ENCODE data around the gene KRT81.

The KRT81 gene
- total RNA-seq = 0 to 0.35 (median 0) reads per million in 3 donors

- H3K27ac ChIP-seq (ENCODE audit: insufficient read depth, low read length, poor library complexity, severe bottlenecking) = no peak within 1 kb of the TSS
- peaks cover 3% of the 10 kb centered on the region for H3K27me3 ChIP-seq (replicated peaks; ENCODE audit: control insufficient read depth, insufficient read depth, low read length, poor library complexity, severe bottlenecking)
- no peak for DNase-seq
- H3K36me3 ChIP-seq (ENCODE audit: control insufficient read depth, insufficient read depth, low read length) = no peaks in the 10 kb centered on the region
- no peaks in the 10 kb centered on the region for H3K9me3 ChIP-seq (ENCODE audit: control insufficient read depth, low read length)
- H3K4me1 ChIP-seq (ENCODE audit: control insufficient read depth, insufficient read depth, low read length, poor library complexity, severe bottlenecking) = no peaks in the 10 kb centered on the region
- no peak within 1 kb of the TSS for H3K4me3 ChIP-seq (ENCODE audit: insufficient read depth, low read depth, low read length, poor library complexity, severe bottlenecking)
Observed at GRCh38 chr12:52291267-52291935, at the start of gene KRT81. KRT81 (minus strand) TSS chr12:52291534; CDS start chr12:52291465, 69 bp downstream.

- H3K4me3 ChIP-seq (ENCODE audit: insufficient read depth, low read depth, low read length, poor library complexity, severe bottlenecking) = no peak overlapping the region
- no peak overlapping the region for H3K27ac ChIP-seq (ENCODE audit: insufficient read depth, low read length, poor library complexity, severe bottlenecking)
- no peaks in the 10 kb centered on the region for H3K36me3 ChIP-seq (ENCODE audit: control insufficient read depth, insufficient read depth, low read length)
- no peak for DNase-seq
- no peaks in the 10 kb centered on the region for H3K27me3 ChIP-seq (replicated peaks; ENCODE audit: control insufficient read depth, insufficient read depth, low read length, poor library complexity, severe bottlenecking)
- no peaks in the 10 kb centered on the region for H3K4me1 ChIP-seq (ENCODE audit: control insufficient read depth, insufficient read depth, low read length, poor library complexity, severe bottlenecking)
- no peaks in the 10 kb centered on the region for H3K9me3 ChIP-seq (ENCODE audit: control insufficient read depth, low read length)
Observed at GRCh38 chr12:52338241-52338960, 47.1 kb upstream of the KRT81 start.

GRCh38 chr12:52337054-52337453, 45.7 kb upstream of the KRT81 start:
- no peaks in the 10 kb centered on the region for H3K4me1 ChIP-seq (ENCODE audit: control insufficient read depth, insufficient read depth, low read length, poor library complexity, severe bottlenecking)
- H3K36me3 ChIP-seq (ENCODE audit: control insufficient read depth, insufficient read depth, low read length) = no peaks in the 10 kb centered on the region
- H3K27me3 ChIP-seq (replicated peaks; ENCODE audit: control insufficient read depth, insufficient read depth, low read length, poor library complexity, severe bottlenecking) = no peaks in the 10 kb centered on the region
- DNase-seq = no peak
- no peak overlapping the region for H3K4me3 ChIP-seq (ENCODE audit: insufficient read depth, low read depth, low read length, poor library complexity, severe bottlenecking)
- H3K9me3 ChIP-seq (ENCODE audit: control insufficient read depth, low read length) = no peaks in the 10 kb centered on the region
- H3K27ac ChIP-seq (ENCODE audit: insufficient read depth, low read length, poor library complexity, severe bottlenecking) = no peak overlapping the region

- no peaks in the 10 kb centered on the region for H3K27me3 ChIP-seq (replicated peaks; ENCODE audit: control insufficient read depth, insufficient read depth, low read length, poor library complexity, severe bottlenecking)
- no peaks in the 10 kb centered on the region for H3K4me1 ChIP-seq (ENCODE audit: control insufficient read depth, insufficient read depth, low read length, poor library complexity, severe bottlenecking)
- H3K27ac ChIP-seq (ENCODE audit: insufficient read depth, low read length, poor library complexity, severe bottlenecking) = no peak overlapping the region
- no peak for DNase-seq
- H3K9me3 ChIP-seq (ENCODE audit: control insufficient read depth, low read length) = no peaks in the 10 kb centered on the region
- no peak overlapping the region for H3K4me3 ChIP-seq (ENCODE audit: insufficient read depth, low read depth, low read length, poor library complexity, severe bottlenecking)
- no peaks in the 10 kb centered on the region for H3K36me3 ChIP-seq (ENCODE audit: control insufficient read depth, insufficient read depth, low read length)
Observed at GRCh38 chr12:52336641-52337040, 45.3 kb upstream of the KRT81 start.

DNA sequence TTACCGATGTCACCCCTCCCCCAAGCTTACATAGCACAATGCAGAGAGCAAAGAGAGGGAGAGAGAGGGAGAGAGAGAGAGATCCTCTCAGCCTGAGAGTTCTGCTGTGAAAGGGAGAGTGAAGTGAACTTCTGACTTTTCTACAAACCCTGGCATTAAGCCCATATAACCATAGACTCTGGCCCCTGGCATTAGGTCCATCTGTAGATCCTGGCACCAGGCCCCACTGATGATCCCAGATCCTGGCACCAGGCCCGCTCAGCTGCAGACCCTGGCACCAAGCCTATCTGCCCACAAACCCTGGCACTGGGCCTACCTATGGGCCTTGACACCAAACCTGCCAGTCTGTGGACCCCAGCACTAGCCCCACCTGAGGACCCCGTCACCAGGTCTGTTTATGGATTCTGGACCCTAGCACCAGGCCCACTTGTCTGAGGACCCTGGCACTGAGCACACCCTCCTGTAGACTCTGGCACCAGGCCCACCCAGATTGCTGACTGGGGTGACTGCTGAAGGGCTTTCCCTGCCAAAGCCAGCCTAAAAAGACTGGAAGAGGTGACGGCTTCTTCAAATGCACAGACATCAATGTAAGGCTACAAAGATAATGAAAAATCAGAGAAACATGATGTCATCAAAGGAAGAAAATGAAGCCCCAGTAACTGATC, 44.4 kb upstream of the KRT81 start:
- no peaks in the 10 kb centered on the region for H3K9me3 ChIP-seq (ENCODE audit: control insufficient read depth, low read length)
- H3K4me3 ChIP-seq (ENCODE audit: insufficient read depth, low read depth, low read length, poor library complexity, severe bottlenecking) = no peak overlapping the region
- no peaks in the 10 kb centered on the region for H3K4me1 ChIP-seq (ENCODE audit: control insufficient read depth, insufficient read depth, low read length, poor library complexity, severe bottlenecking)
- no peak for DNase-seq
- H3K27me3 ChIP-seq (replicated peaks; ENCODE audit: control insufficient read depth, insufficient read depth, low read length, poor library complexity, severe bottlenecking) = no peaks in the 10 kb centered on the region
- no peak overlapping the region for H3K27ac ChIP-seq (ENCODE audit: insufficient read depth, low read length, poor library complexity, severe bottlenecking)
- H3K36me3 ChIP-seq (ENCODE audit: control insufficient read depth, insufficient read depth, low read length) = no peaks in the 10 kb centered on the region

DNA sequence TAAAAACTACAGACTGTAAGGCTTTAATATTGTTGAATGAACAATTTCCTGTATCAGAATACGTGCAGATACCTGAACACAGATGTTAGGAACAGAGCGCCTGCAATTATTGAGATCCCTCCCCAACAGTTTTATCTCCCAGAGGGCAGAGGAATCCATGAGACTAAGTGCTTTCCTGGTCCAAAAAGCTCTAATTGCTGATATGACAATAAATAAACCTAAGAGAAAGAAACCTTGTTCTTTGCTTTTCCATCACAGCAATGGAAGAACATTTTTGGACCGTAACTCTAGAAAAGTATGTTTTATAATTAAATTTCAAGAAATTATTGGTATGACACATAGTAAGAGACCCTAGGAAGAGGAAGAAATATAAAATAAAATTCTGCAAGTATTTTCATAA, 42.9 kb upstream of the KRT81 start:
- Histone ChIP-seq H3K9me3 (ENCODE audit: control insufficient read depth, low read length) (no peaks in the 10 kb centered on the region), H3K27ac (ENCODE audit: insufficient read depth, low read length, poor library complexity, severe bottlenecking) (no peak overlapping the region), H3K4me1 (ENCODE audit: control insufficient read depth, insufficient read depth, low read length, poor library complexity, severe bottlenecking) (no peaks in the 10 kb centered on the region), H3K36me3 (ENCODE audit: control insufficient read depth, insufficient read depth, low read length) (no peaks in the 10 kb centered on the region), H3K27me3 (replicated peaks; ENCODE audit: control insufficient read depth, insufficient read depth, low read length, poor library complexity, severe bottlenecking) (no peaks in the 10 kb centered on the region), H3K4me3 (ENCODE audit: insufficient read depth, low read depth, low read length, poor library complexity, severe bottlenecking) (no peak overlapping the region)
- DNase-seq = no peak

- H3K27me3 ChIP-seq (replicated peaks; ENCODE audit: control insufficient read depth, insufficient read depth, low read length, poor library complexity, severe bottlenecking) = no peaks in the 10 kb centered on the region
- no peak for DNase-seq
Observed at GRCh38 chr12:52333321-52333720, 42.0 kb upstream of the KRT81 start.

DNA sequence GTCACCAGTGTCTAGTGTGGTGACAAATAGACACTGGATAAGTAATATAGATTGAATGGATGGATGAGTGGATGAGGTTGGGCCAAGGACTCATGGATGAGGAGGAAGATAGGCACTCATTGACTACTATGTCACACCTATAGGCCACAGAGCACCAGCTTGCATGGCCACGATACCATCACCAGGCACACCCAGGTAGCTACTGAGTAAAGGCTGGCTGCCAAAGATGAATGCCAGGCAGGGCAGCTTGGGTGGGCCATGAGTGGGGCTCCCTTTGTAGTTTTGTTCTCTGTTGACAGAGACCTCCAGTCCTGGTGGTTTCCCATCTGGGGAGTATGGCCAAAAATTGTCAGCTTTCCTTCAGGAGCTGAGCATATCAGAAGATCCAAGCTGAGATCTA, 41.0 kb upstream of the KRT81 start:
- H3K4me3 ChIP-seq (ENCODE audit: insufficient read depth, low read depth, low read length, poor library complexity, severe bottlenecking) = no peak overlapping the region

More at GRCh38 chr12:52333321-52333720, 42.0 kb upstream of the KRT81 start:
- H3K36me3 ChIP-seq (ENCODE audit: control insufficient read depth, insufficient read depth, low read length) = no peaks in the 10 kb centered on the region
- H3K27ac ChIP-seq (ENCODE audit: insufficient read depth, low read length, poor library complexity, severe bottlenecking) = no peak overlapping the region
- H3K4me3 ChIP-seq (ENCODE audit: insufficient read depth, low read depth, low read length, poor library complexity, severe bottlenecking) = no peak overlapping the region
- H3K9me3 ChIP-seq (ENCODE audit: control insufficient read depth, low read length) = no peaks in the 10 kb centered on the region
- no peaks in the 10 kb centered on the region for H3K4me1 ChIP-seq (ENCODE audit: control insufficient read depth, insufficient read depth, low read length, poor library complexity, severe bottlenecking)

GRCh38 chr12:52331833-52332232, 40.5 kb upstream of the KRT81 start:
- H3K4me1 ChIP-seq (ENCODE audit: control insufficient read depth, insufficient read depth, low read length, poor library complexity, severe bottlenecking) = no peaks in the 10 kb centered on the region
- no peak overlapping the region for H3K4me3 ChIP-seq (ENCODE audit: insufficient read depth, low read depth, low read length, poor library complexity, severe bottlenecking)
- no peaks in the 10 kb centered on the region for H3K27me3 ChIP-seq (replicated peaks; ENCODE audit: control insufficient read depth, insufficient read depth, low read length, poor library complexity, severe bottlenecking)
- H3K27ac ChIP-seq (ENCODE audit: insufficient read depth, low read length, poor library complexity, severe bottlenecking) = no peak overlapping the region
- no peaks in the 10 kb centered on the region for H3K36me3 ChIP-seq (ENCODE audit: control insufficient read depth, insufficient read depth, low read length)
- no peaks in the 10 kb centered on the region for H3K9me3 ChIP-seq (ENCODE audit: control insufficient read depth, low read length)
- DNase-seq = no peak

More for the DNA sequence above, 41.0 kb upstream of the KRT81 start:
- Histone ChIP-seq H3K9me3 (ENCODE audit: control insufficient read depth, low read length) (no peaks in the 10 kb centered on the region), H3K4me1 (ENCODE audit: control insufficient read depth, insufficient read depth, low read length, poor library complexity, severe bottlenecking) (no peaks in the 10 kb centered on the region), H3K36me3 (ENCODE audit: control insufficient read depth, insufficient read depth, low read length) (no peaks in the 10 kb centered on the region), H3K27me3 (replicated peaks; ENCODE audit: control insufficient read depth, insufficient read depth, low read length, poor library complexity, severe bottlenecking) (no peaks in the 10 kb centered on the region), H3K27ac (ENCODE audit: insufficient read depth, low read length, poor library complexity, severe bottlenecking) (no peak overlapping the region)
- DNase-seq = no peak

DNA sequence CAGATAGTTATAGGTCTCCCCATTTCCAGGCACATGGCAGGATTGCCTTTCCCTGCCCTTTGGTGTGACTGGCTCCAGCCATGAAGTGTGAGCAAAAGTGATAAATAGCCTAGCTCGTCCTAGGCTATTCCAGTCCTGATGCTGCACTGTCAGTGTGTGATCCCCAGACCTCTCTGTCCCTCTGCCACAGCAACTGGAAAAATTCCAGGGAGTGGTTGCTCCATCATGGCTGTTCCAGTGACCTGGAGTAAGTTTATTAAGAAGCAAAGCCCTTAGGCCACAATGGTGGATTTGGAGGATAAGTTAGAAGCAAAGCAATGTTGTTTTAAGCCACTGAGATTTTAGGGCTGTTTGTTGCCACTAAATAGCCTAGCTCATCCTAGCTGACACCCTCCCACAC, 39.7 kb upstream of the KRT81 start:
- no peaks in the 10 kb centered on the region for H3K27me3 ChIP-seq (replicated peaks; ENCODE audit: control insufficient read depth, insufficient read depth, low read length, poor library complexity, severe bottlenecking)
- no peaks in the 10 kb centered on the region for H3K4me1 ChIP-seq (ENCODE audit: control insufficient read depth, insufficient read depth, low read length, poor library complexity, severe bottlenecking)
- no peaks in the 10 kb centered on the region for H3K36me3 ChIP-seq (ENCODE audit: control insufficient read depth, insufficient read depth, low read length)
- no peak overlapping the region for H3K27ac ChIP-seq (ENCODE audit: insufficient read depth, low read length, poor library complexity, severe bottlenecking)
- H3K9me3 ChIP-seq (ENCODE audit: control insufficient read depth, low read length) = no peaks in the 10 kb centered on the region
- no peak for DNase-seq
- H3K4me3 ChIP-seq (ENCODE audit: insufficient read depth, low read depth, low read length, poor library complexity, severe bottlenecking) = no peak overlapping the region
